Progenitor cell of endocrine pancreas (in vitro differentiated cells): Measurements from ENCODE around the gene PVR. TPM values are rescaled to one million over a fixed set of nuclear protein-coding genes. Genes with fewer than 3 reads are reported as not detected.

Experiments
- DNase-seq: peaks from one replicate; pipeline ENCODE4 v3.0.0; 2021; ENCODE audit warnings: low spot score; ENCODE audit not compliant: unreplicated experiment
- H3K27ac Mint-ChIP-seq: 2 replicates; pipeline ENCODE4 v1.8.0; 2021; ENCODE audit warnings: mild to moderate bottlenecking, moderate library complexity, mixed read lengths
- H3K27me3 Mint-ChIP-seq: 2 replicates; pipeline ENCODE4 v1.8.0; 2021; ENCODE audit warnings: mixed read lengths
- H3K36me3 Mint-ChIP-seq: 2 replicates; pipeline ENCODE4 v1.8.0; 2022; ENCODE audit warnings: mixed read lengths; ENCODE audit not compliant: insufficient read depth
- H3K4me1 Mint-ChIP-seq: 2 replicates; pipeline ENCODE4 v1.8.0; 2021; ENCODE audit warnings: low read depth, mixed read lengths
- H3K4me3 Mint-ChIP-seq: 2 replicates; pipeline ENCODE4 v1.8.0; 2021; ENCODE audit warnings: low read depth, mild to moderate bottlenecking, moderate library complexity, mixed read lengths
- H3K9me3 Mint-ChIP-seq: 2 replicates; pipeline ENCODE4 v1.8.0; 2021; ENCODE audit warnings: low read depth, mixed read lengths
- CTCF ChIP-seq: fragments of 200-600 bp; sonication (generic); IDR thresholded peaks from one replicate; pipeline ENCODE4 v1.5.0; 2021; ENCODE audit warnings: antibody characterized with exemption, mild to moderate bottlenecking; ENCODE audit not compliant: unreplicated experiment
- total RNA-seq: library from RNA; stranded (reverse); gene quantifications from 2 replicates; pipeline ENCODE4 v1.2.1, GENCODE V29; 2021

Gene PVR
- total RNA-seq, 1 donor from 2014 or later = 61.2 TPM

- Mint-ChIP-seq H3K36me3 (peaks cover 16% of the 10 kb centered on the region), H3K4me1 (peaks cover 2% of the 10 kb centered on the region), H3K27ac (no peak overlapping the region), H3K9me3 (no peaks in the 10 kb centered on the region), H3K4me3 (no peak overlapping the region), H3K27me3 (no peaks in the 10 kb centered on the region)
- TF ChIP-seq CTCF = no peak
- DNase-seq = no peak
Observed at GRCh38 chr19:44647144-44647543, 3.4 kb downstream of the PVR start.

DNA sequence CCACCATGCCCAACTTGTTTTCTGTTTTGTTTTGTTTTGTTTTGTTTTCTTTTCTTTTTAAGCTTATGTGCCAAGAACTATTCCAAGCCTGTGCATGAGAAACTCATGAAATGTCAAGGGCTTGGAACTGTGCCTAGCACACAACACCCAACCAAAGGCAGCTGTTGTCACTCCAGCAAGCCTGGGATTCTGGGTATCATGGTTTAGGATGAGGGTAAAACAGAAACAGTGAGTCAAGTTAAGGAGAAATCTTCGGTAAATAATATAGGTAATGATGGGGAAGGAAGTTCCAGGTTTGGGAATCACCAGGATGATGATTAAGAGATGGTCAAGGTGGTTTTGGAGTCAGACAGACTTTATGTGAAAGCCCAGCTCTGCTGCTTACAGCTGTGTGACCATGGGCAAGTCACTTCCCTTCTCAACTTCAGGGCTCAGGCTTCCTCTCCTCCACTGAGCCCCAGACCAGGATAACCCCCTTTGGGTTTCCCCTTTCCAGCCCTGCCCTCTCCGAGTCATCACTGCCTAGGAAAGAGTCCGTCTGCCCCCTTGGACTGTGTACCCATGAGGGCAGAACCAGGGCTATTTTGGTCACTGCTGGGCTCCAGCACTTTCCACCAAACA, 5.0 kb downstream of the PVR start:
- TF ChIP-seq CTCF = no peak
- Mint-ChIP-seq H3K27ac (no peak overlapping the region), H3K4me3 (no peak overlapping the region), H3K9me3 (no peaks in the 10 kb centered on the region), H3K27me3 (no peaks in the 10 kb centered on the region), H3K36me3 (peaks cover 21% of the 10 kb centered on the region), H3K4me1 (peaks cover 2% of the 10 kb centered on the region)
- DNase-seq = no peak

DNA sequence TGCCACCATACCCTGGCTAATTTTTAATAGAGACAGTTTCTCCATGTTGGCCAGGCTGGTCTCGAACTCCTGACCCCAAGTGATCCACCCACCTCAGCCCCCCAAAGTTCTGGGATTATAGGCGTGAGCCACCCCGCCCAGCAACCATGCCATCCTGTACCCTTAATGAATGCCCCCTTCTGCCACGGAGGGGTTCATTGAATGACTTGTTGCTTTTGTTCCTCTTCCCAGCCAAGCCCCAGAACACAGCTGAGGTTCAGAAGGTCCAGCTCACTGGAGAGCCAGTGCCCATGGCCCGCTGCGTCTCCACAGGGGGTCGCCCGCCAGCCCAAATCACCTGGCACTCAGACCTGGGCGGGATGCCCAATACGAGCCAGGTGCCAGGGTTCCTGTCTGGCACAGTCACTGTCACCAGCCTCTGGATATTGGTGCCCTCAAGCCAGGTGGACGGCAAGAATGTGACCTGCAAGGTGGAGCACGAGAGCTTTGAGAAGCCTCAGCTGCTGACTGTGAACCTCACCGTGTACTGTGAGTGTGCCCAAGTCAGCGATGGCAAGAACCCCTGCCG, 6.0 kb downstream of the PVR start:
- Mint-ChIP-seq H3K27me3 (no peaks in the 10 kb centered on the region), H3K36me3 (peaks cover 25% of the 10 kb centered on the region), H3K9me3 (no peaks in the 10 kb centered on the region), H3K27ac (no peak overlapping the region), H3K4me3 (no peak overlapping the region), H3K4me1 (peaks cover 2% of the 10 kb centered on the region)
- DNase-seq = no peak
- TF ChIP-seq CTCF = no peak

DNA sequence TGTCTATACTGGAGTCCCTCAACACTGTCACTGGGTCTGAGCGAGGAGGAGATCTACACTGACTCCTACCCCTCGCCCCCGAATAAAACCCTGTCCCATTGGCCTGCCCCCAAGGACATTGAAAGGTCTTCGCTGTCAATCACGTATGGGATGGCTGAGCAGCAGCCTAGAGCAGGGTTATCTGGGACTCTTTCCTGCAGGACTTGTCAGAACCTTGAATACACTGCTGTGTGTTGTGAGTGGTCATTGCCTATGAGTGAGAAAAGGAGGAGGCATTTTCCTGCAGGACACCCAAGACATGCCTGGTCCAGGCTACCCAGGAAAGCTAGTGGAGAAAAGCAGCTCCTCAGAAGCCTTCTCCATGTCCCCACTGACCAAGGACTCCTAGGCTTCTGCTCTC, 9.6 kb downstream of the PVR start:
- Mint-ChIP-seq H3K4me1 (peaks cover 3% of the 10 kb centered on the region), H3K27ac (no peak overlapping the region), H3K4me3 (no peak overlapping the region), H3K36me3 (peaks cover 43% of the 10 kb centered on the region), H3K27me3 (no peaks in the 10 kb centered on the region), H3K9me3 (no peaks in the 10 kb centered on the region)
- no peak for DNase-seq
- no peak for TF ChIP-seq CTCF

DNA sequence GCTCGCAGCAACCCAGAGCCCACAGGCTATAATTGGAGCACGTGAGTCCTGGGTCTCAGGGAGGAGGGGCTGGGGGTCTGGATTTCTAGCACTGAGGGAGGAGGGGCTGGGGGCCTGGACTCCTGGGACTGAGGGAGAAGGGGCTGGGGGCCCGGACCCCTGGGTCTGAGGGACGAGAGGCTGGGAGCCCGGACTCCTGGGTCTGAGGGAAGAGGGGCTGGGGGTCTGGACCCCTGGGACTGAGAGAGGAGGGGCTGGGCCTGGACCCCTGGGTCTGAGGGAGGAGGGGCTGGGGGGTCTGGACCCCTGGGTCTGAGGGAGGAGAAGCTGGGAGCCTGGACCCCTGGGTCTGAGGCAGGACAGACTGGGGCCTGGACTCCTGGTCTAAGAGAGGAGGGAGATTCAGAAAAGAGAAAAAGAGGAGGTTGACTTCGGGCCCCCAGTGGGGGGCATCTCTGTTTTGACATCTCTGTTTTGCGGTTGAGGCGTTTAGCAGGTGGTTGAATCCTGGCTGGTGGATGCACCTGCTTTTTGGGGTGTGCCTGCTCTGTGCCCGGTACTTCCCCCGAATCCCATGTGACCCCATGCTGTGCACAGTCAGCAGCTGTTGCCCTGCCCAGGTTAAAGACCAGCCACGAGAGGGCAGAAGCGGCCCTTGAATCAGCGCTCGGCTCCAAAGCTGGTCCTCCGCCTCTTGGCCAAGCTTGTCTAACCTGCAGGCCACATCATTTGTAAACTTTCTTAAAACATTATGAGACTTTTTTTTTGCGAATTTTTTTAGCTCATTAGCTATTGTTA, 10.5 kb downstream of the PVR start:
- peaks cover 3% of the 10 kb centered on the region for H3K4me1 Mint-ChIP-seq
- H3K9me3 Mint-ChIP-seq = no peaks in the 10 kb centered on the region
- H3K4me3 Mint-ChIP-seq = no peak overlapping the region
- no peak overlapping the region for H3K27ac Mint-ChIP-seq
- no peaks in the 10 kb centered on the region for H3K27me3 Mint-ChIP-seq
- H3K36me3 Mint-ChIP-seq = peaks cover 44% of the 10 kb centered on the region
- peak; percentile 33 for DNase-seq
- peak; percentile 65 for TF ChIP-seq CTCF
